NOMO-1 (cell line): ENCODE data around the gene ALDH3B1.

Experiments used
- DNase-seq, 2 experiments: peaks; one replicate each; lab custom pipeline; 2025; ENCODE audit not compliant: unreplicated experiment in 2 of 2; lab: John Stamatoyannopoulos, UW

Gene ALDH3B1

DNA sequence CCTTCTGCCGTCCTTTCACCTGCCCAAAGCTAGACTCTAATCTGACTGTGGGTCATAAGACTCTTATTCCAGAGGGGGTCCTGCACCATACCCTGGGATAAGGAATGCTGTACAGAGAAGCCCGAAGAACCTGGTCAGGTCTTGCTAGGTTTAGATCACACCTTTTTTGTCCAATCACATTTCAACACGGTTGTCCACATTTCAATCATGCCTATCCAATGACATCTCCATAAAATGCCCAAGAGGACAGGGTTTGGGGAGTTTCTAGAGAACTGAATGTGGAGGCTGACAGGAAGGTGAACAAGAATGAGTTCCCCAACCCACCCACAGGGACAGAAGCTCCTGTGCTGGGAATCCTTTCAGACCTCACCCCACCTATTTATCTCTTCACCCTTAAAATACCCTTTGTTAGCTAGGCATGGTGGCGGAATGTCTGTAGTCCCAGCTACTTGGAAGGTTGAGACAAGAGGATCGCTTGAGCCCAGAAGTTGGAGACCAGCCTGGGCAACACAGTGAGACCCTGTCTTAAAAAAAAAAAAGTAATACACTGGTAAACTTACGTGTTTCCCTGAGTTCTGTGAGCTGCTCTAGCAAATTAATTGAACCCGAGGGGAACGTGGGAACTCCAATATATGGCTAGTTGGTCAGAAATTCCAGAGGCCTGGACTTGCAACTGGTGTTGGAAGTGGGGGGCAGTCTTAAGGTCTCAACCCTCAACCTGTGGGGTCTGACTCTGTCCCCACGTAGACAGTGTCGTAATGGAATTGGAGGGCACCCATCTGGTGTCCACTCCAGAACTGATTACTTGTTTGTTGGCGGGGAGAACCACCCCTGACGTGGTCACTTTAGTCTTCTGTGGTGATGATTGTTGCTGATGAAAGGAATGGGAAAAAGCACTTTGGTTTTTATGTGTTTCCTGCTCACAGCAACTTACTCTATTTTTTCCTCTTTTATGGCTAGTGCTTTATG is 46.5 kb downstream of the ALDH3B1 start:
- DNase-seq: no peak

DNA sequence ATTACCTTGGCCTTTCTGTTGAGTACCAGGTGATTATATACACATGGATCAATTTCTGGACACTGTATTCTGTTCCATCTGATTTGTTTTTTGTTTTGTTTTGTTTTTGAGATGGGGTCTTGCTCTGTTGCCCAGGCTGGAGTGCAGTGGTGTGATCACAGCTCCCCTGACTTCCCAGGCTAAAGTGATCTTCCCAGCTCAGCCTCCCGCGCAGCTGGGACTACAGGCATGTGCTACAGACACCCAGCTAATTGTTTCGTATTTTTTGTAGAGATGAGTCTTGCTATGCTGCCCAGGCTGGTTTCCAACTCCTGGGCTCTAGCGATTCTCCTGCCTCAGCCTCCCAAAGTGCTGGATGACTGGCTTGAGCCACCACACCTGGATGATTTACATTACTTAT is 47.7 kb downstream of the ALDH3B1 start:
- DNase-seq: no peak

DNA sequence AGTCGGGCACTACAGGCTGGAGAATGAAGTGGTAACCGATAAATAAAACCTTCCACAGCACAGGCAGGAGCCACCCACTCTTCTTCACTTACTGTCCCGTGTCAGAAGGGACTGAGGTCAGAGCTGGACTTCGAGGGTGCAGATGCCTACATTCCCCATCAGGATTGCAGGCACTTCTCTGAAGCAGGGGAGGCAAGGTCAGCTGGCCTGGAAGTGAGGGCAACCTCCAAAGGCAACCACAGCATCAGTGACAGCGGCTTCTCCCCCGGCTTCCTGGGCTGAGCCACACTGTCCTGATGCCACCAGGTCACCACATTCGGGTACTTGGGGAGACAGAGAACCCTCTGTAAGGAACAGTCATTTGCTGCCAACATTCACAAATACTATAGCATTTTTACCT is 51.4 kb downstream of the ALDH3B1 start:
- DNase-seq: no peak

GRCh38 chr11:68064926-68065325 is 54.8 kb downstream of the ALDH3B1 start:
- no peak for DNase-seq

- DNase-seq: no peak
These were observed 55.7 kb downstream of the ALDH3B1 start for GRCh38 chr11:68065841-68066240.

DNA sequence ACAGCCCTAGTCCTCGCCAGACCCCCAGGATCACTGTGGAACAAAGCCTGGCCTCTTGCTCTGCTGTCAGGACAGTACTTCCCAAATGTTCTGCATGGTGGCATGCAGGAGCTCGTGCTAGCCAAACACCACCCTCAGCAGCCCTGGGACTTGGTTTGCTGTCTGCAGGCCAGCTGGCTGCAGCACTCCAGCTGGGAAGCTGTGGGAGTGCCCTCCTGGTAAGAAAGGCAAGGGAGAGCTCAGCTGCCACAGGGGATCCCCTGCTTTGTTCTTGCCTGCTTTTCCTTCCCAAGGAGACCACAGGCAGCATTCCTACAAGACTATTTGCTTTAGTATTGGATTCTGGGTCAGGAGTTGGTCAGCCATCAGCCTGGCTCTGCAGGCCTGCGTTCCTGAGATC is 56.6 kb downstream of the ALDH3B1 start:
- no peak for DNase-seq

DNA sequence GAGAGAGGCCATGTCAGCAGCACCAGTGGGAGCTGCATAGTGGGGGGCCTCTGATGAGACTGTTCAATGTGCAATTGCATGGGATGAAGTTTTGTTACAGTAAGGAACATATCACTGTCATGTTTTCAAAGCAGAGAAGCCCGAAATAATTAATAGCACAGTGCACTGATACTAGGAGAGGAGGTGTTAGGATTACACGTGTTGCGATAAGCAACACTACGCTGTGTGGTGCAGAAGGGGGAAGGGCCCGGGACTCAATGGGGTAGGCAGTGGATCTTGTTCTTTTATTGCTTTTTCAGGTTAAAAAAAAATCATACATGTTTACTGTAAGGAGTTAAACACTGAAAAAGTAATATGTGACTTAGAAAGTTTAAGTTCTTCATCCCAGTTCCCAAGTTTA is 57.9 kb downstream of the ALDH3B1 start:
- DNase-seq: no peak

DNA sequence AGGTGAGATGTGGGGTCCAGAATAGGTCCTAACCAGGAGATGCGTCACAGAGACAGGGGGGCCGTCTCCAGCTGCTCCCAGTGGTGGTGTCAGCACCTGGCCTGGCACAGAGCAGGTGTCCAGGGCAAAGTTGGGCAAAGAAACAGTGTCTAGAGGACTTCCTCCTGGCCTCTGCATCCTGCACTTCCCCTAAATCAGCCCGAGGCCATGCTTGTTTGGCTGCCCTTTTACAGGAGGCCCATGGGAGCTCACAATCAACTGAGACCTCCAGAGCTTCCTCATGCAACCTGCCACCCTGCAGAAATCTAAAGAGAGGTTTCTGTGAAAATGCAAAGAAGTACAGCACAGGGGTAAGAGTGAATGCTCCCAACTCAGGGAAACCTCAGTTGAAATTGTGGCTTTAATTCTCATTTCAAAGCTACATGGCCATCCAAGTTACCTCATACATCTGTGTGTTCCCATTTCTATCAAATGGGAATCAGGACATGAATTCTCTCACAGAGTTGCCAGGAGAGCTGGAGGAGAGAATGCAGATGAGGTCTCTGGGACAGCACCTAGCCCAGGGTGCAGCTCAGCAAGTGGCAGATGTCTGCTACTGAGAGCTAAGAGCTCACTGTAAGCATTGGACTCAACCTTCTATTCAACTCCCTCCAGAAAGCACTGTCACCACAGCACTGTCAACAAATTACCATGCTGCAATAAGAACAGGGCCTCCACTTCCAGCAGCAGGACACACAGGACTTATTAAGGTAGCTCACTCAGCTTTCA is 61.3 kb downstream of the ALDH3B1 start:
- peak in 1 of 2 experiments; percentile 5 for DNase-seq

GRCh38 chr11:68074584-68075352 is 64.6 kb downstream of the ALDH3B1 start:
- no peak for DNase-seq

- DNase-seq: no peak
These were observed 66.4 kb downstream of the ALDH3B1 start for GRCh38 chr11:68076371-68077042.

GRCh38 chr11:68077617-68078582 is 67.8 kb downstream of the ALDH3B1 start:
- no peak for DNase-seq
